ENCODE data around the gene RSPH3. TPM values are rescaled to one million over a fixed set of nuclear protein-coding genes. Genes with fewer than 3 reads are reported as not detected.

Gene RSPH3
- total RNA-seq, 1 donor from 2014 or later: 5.5 TPM

DNA sequence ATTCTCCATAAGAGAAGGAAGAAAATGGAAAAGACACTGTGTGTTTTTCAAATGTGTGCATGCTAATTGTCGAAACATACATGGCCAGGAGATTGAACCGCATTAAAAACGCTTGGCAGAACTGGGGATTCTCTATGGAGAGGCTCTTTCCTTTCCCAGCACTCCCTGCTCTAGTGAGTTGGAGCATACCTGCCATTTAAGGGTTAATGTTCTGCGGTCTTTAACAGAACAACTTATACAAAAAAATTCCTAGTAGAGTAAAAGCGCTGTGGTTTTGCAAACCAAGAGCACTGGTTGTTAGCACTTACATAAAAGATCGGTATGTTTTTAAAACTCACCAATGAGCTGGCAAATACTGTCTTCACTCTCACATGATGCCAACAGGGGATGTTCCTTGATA, 43.2 kb upstream of the RSPH3 start:
- FAIRE-seq (no peak), DNase-seq (ENCODE audit: low read depth) (no peak)
- H3K27me3 ChIP-seq (ENCODE audit: control insufficient read depth, insufficient read depth, low read length): no peaks in the 10 kb centered on the region
- no peaks in the 10 kb centered on the region for H3K36me3 ChIP-seq (ENCODE audit: control insufficient read depth, insufficient read depth, low read length)
- no peak for TF ChIP-seq CTCF (IDR thresholded peaks at IDR 0.05; ENCODE audit: insufficient read depth, low read length, severe bottlenecking)
- no peak overlapping the region for H3K4me3 ChIP-seq (ENCODE audit: low read depth, low read length)

GRCh38 chr6:159042826-159043181, 42.8 kb upstream of the RSPH3 start:
- Histone ChIP-seq H3K27me3 (ENCODE audit: control insufficient read depth, insufficient read depth, low read length) (no peaks in the 10 kb centered on the region), H3K4me3 (ENCODE audit: low read depth, low read length) (no peak overlapping the region), H3K36me3 (ENCODE audit: control insufficient read depth, insufficient read depth, low read length) (no peaks in the 10 kb centered on the region)
- no peak for DNase-seq (ENCODE audit: low read depth)
- no peak for FAIRE-seq
- TF ChIP-seq CTCF (IDR thresholded peaks at IDR 0.05; ENCODE audit: insufficient read depth, low read length, severe bottlenecking): no peak

- DNase-seq (ENCODE audit: low read depth) (peak; percentile 81), FAIRE-seq (peak; percentile 40)
- H3K36me3 ChIP-seq (ENCODE audit: control insufficient read depth, insufficient read depth, low read length): no peaks in the 10 kb centered on the region
- H3K4me3 ChIP-seq (ENCODE audit: low read depth, low read length): no peak overlapping the region
- no peaks in the 10 kb centered on the region for H3K27me3 ChIP-seq (ENCODE audit: control insufficient read depth, insufficient read depth, low read length)
- peak; percentile 96 for TF ChIP-seq CTCF (IDR thresholded peaks at IDR 0.05; ENCODE audit: insufficient read depth, low read length, severe bottlenecking)
Measured at GRCh38 chr6:159042003-159042825, 42.2 kb upstream of the RSPH3 start.

DNA sequence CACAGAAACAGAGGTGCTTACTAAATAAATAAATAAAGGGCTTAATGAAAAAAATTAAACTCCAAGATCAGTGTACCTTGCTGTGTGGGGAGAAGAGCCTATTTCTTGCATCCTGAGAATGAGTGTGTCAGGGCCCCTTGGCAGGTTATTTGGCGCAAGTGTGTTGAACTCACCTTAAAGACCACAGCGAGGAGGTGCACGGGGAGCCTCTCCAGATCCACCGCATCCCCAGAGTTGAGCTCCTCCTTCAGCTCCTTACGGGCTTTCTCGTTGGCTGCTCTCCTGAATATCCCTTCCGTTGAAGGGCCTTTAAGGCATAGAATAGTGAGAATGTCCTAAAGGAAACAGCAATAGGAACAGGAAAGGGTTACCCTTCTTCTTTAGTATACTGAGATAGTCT, 41.2 kb upstream of the RSPH3 start:
- FAIRE-seq: no peak
- no peak overlapping the region for H3K4me3 ChIP-seq (ENCODE audit: low read depth, low read length)

DNA sequence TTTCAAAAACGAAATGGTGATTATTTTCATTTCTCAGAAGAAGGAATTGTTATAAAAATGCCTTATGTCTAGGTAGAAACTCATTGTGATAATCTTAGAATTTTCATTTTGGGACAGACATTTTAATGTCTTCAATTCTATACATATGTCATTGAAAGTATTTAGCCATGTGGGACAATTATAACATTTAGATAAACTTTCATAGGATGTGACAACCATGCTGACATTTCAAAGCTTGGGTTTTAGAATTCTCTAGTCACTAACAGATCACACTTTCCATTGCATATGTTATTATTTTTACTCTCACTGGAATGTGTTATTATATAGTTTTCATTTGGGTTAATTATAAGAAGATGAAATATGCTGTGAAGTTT, 39.9 kb upstream of the RSPH3 start:
- Histone ChIP-seq H3K4me3 (ENCODE audit: low read depth, low read length) (no peak overlapping the region), H3K27me3 (ENCODE audit: control insufficient read depth, insufficient read depth, low read length) (no peaks in the 10 kb centered on the region), H3K36me3 (ENCODE audit: control insufficient read depth, insufficient read depth, low read length) (no peaks in the 10 kb centered on the region)
- FAIRE-seq (no peak), DNase-seq (ENCODE audit: low read depth) (no peak)
- TF ChIP-seq CTCF (IDR thresholded peaks at IDR 0.05; ENCODE audit: insufficient read depth, low read length, severe bottlenecking): no peak

More for the DNA sequence above, 41.2 kb upstream of the RSPH3 start:
- DNase-seq (ENCODE audit: low read depth): no peak
- TF ChIP-seq CTCF (IDR thresholded peaks at IDR 0.05; ENCODE audit: insufficient read depth, low read length, severe bottlenecking): no peak
- no peaks in the 10 kb centered on the region for H3K27me3 ChIP-seq (ENCODE audit: control insufficient read depth, insufficient read depth, low read length)
- no peaks in the 10 kb centered on the region for H3K36me3 ChIP-seq (ENCODE audit: control insufficient read depth, insufficient read depth, low read length)
